ENCODE measurements around the gene SEC16A.

- TF ChIP-seq, protein P1, sequence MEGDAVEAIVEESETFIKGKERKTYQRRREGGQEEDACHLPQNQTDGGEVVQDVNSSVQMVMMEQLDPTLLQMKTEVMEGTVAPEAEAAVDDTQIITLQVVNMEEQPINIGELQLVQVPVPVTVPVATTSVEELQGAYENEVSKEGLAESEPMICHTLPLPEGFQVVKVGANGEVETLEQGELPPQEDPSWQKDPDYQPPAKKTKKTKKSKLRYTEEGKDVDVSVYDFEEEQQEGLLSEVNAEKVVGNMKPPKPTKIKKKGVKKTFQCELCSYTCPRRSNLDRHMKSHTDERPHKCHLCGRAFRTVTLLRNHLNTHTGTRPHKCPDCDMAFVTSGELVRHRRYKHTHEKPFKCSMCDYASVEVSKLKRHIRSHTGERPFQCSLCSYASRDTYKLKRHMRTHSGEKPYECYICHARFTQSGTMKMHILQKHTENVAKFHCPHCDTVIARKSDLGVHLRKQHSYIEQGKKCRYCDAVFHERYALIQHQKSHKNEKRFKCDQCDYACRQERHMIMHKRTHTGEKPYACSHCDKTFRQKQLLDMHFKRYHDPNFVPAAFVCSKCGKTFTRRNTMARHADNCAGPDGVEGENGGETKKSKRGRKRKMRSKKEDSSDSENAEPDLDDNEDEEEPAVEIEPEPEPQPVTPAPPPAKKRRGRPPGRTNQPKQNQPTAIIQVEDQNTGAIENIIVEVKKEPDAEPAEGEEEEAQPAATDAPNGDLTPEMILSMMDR (conservative IDR thresholded peaks at IDR 0.05; ENCODE audit: low read length), result no peak
- no peak for TF ChIP-seq EZH2phosphoT487 (IDR thresholded peaks at IDR 0.05; ENCODE audit: borderline replicate concordance, low read depth, low read length)
These were observed 3.3 kb upstream of the SEC16A start for GRCh38 chr9:136486131-136486530.

Data from OCI-LY7 (cell line).